ENCODE data around the gene OR9Q2. TPM values are rescaled to one million over a fixed set of nuclear protein-coding genes. Genes with fewer than 3 reads are reported as not detected.
"Not testable (repeated sequence)": the region's sequence is repeated elsewhere in the genome, so short reads cannot be mapped to it uniquely, and the experiment has no call there.

Gene OR9Q2
- total RNA-seq, 6 experiments from 2014 or later: not detected

GRCh38 chr11:58192229-58192628 is 3.4 kb downstream of the OR9Q2 start:
- no peaks in the 10 kb centered on the region for H3K4me1 Mint-ChIP-seq (ENCODE audit: low read depth)
- H3K27ac Mint-ChIP-seq: no peak overlapping the region
- H3K4me3 Mint-ChIP-seq: no peak overlapping the region
- TF ChIP-seq, protein P1, sequence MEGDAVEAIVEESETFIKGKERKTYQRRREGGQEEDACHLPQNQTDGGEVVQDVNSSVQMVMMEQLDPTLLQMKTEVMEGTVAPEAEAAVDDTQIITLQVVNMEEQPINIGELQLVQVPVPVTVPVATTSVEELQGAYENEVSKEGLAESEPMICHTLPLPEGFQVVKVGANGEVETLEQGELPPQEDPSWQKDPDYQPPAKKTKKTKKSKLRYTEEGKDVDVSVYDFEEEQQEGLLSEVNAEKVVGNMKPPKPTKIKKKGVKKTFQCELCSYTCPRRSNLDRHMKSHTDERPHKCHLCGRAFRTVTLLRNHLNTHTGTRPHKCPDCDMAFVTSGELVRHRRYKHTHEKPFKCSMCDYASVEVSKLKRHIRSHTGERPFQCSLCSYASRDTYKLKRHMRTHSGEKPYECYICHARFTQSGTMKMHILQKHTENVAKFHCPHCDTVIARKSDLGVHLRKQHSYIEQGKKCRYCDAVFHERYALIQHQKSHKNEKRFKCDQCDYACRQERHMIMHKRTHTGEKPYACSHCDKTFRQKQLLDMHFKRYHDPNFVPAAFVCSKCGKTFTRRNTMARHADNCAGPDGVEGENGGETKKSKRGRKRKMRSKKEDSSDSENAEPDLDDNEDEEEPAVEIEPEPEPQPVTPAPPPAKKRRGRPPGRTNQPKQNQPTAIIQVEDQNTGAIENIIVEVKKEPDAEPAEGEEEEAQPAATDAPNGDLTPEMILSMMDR (IDR thresholded peaks at IDR 0.05): no peak
- no peaks in the 10 kb centered on the region for H3K9me3 Mint-ChIP-seq
- no peak for DNase-seq
- H3K36me3 Mint-ChIP-seq (ENCODE audit: low read depth): no peaks in the 10 kb centered on the region
- H3K27me3 Mint-ChIP-seq (ENCODE audit: insufficient read depth): peaks cover 9% of the 10 kb centered on the region

DNA sequence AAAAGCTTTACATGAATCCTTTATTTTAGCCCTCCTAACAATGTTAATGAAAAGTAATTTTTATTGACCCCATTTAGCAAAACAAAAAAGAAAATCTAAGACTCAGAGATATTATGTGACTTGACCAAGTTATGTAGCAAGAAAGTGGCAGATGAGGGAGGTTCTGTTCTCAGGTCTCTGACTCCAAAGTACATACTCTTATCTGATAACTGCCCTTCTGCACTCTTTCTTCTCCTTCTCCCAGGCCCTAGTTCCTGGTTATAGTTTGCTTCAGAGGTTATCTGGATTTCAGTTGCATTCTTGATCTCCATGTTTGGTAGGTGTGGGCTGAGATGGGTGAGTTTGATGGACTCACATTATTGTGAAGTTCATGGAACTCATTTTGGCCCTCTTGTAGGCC is 4.5 kb downstream of the OR9Q2 start:
- H3K4me3 Mint-ChIP-seq: no peak overlapping the region
- H3K27me3 Mint-ChIP-seq (ENCODE audit: insufficient read depth): peaks cover 6% of the 10 kb centered on the region
- no peaks in the 10 kb centered on the region for H3K4me1 Mint-ChIP-seq (ENCODE audit: low read depth)
- DNase-seq: no peak
- H3K36me3 Mint-ChIP-seq (ENCODE audit: low read depth): 0 out of 2 replicates have a peak, but pooled peaks cover 6% of the 10 kb centered on the region
- H3K9me3 Mint-ChIP-seq: peaks cover 8% of the 10 kb centered on the region; the same call in 1 of the 2 replicates
- TF ChIP-seq, protein P1 (IDR thresholded peaks at IDR 0.05): no peak
- H3K27ac Mint-ChIP-seq: no peak overlapping the region

GRCh38 chr11:58195939-58196338 is 7.1 kb downstream of the OR9Q2 start:
- Mint-ChIP-seq H3K36me3 (ENCODE audit: low read depth) (0 out of 2 replicates have a peak, but pooled peaks cover 6% of the 10 kb centered on the region), H3K4me3 (no peak overlapping the region), H3K27ac (no peak overlapping the region), H3K4me1 (ENCODE audit: low read depth) (no peaks in the 10 kb centered on the region), H3K9me3 (peaks cover 8% of the 10 kb centered on the region; the same call in 1 of the 2 replicates), H3K27me3 (ENCODE audit: insufficient read depth) (no peaks in the 10 kb centered on the region; the same call in none of the 2 replicates)
- no peak for DNase-seq
- TF ChIP-seq, protein P1 (IDR thresholded peaks at IDR 0.05): no peak

GRCh38 chr11:58199271-58199670 is 10.4 kb downstream of the OR9Q2 start:
- Mint-ChIP-seq H3K27me3 (ENCODE audit: insufficient read depth) (no peaks in the 10 kb centered on the region; the same call in none of the 2 replicates), H3K9me3 (peaks cover 8% of the 10 kb centered on the region; the same call in 1 of the 2 replicates), H3K4me1 (ENCODE audit: low read depth) (no peaks in the 10 kb centered on the region; the same call in 1 of the 2 replicates), H3K4me3 (no peak overlapping the region), H3K36me3 (ENCODE audit: low read depth) (0 out of 2 replicates have a peak, but pooled peaks cover 6% of the 10 kb centered on the region), H3K27ac (no peak overlapping the region)
- TF ChIP-seq, protein P1 (IDR thresholded peaks at IDR 0.05): no peak
- no peak for DNase-seq

- Mint-ChIP-seq H3K9me3 (no peaks in the 10 kb centered on the region), H3K36me3 (ENCODE audit: low read depth) (no peaks in the 10 kb centered on the region), H3K4me1 (ENCODE audit: low read depth) (no peaks in the 10 kb centered on the region; the same call in 1 of the 2 replicates), H3K27ac (no peak within 1 kb of the TSS), H3K4me3 (no peak within 1 kb of the TSS), H3K27me3 (ENCODE audit: insufficient read depth) (peaks cover 3% of the 10 kb centered on the region)
- TF ChIP-seq, protein P1 (IDR thresholded peaks at IDR 0.05): no peak
- no peak for DNase-seq
Measured at GRCh38 chr11:58204042-58204441, 15.2 kb downstream of the OR9Q2 start, which contains the start of gene OR1S2. Gene OR1S2 (minus strand): TSS chr11:58204142. CDS start chr11:58204142, 0 bp downstream.

GRCh38 chr11:58212420-58212819 is 23.6 kb downstream of the OR9Q2 start, which contains the start of gene OR1S1:
Gene OR1S1 (plus strand): TSS chr11:58212720.
- not testable (repeated sequence) for H3K27me3 Mint-ChIP-seq (ENCODE audit: insufficient read depth); H3K4me3 Mint-ChIP-seq; H3K4me1 Mint-ChIP-seq (ENCODE audit: low read depth); H3K9me3 Mint-ChIP-seq; H3K27ac Mint-ChIP-seq; H3K36me3 Mint-ChIP-seq (ENCODE audit: low read depth); DNase-seq
